Fibroblast of lung (primary cell): ENCODE data around the gene OR2A2.

ENCODE experiments used
- EZH2 ChIP-seq: IDR thresholded peaks from 2 replicates; pipeline ENCODE4 v1.5.1; 2012; ENCODE audit warnings: low read length, control low read depth, mild to moderate bottlenecking; ENCODE audit errors: missing control alignments
- TF ChIP-seq, protein P1 (sequence below), 2 donors: IDR thresholded peaks in 1 of 2; conservative IDR thresholded peaks in 1 of 2; 1 replicate in 1 of 2; 2 replicates in 1 of 2; pipeline ENCODE4 v1.5.1; 2011 to 2012; ENCODE audit warnings: low read length in 2 of 2, control low read depth in 1 of 2, inconsistent platforms in 1 of 2, low read depth in 1 of 2, mild to moderate bottlenecking in 1 of 2

DNA sequence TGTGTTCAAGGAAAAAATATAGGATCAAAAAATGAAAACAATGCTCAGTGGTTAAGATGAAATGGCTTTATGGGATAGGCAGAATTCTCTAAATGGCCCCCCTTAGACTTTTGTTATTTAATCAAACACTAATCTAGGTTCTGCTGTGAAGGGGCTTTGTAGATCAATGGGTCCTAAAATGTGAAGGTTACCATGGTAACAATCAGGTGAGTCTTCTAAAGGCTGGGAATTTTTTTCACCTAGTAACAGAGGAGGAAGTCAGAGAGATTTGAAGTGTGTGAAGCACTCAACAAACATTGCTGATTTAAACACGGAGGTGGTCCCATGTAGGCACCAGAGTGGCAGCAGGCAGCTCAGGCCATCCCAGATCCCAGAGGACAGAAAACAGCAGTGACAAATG lies 24.7 kb downstream of the OR2A2 start:
- TF ChIP-seq, protein P1, sequence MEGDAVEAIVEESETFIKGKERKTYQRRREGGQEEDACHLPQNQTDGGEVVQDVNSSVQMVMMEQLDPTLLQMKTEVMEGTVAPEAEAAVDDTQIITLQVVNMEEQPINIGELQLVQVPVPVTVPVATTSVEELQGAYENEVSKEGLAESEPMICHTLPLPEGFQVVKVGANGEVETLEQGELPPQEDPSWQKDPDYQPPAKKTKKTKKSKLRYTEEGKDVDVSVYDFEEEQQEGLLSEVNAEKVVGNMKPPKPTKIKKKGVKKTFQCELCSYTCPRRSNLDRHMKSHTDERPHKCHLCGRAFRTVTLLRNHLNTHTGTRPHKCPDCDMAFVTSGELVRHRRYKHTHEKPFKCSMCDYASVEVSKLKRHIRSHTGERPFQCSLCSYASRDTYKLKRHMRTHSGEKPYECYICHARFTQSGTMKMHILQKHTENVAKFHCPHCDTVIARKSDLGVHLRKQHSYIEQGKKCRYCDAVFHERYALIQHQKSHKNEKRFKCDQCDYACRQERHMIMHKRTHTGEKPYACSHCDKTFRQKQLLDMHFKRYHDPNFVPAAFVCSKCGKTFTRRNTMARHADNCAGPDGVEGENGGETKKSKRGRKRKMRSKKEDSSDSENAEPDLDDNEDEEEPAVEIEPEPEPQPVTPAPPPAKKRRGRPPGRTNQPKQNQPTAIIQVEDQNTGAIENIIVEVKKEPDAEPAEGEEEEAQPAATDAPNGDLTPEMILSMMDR (conservative IDR thresholded peaks at IDR 0.05 in 1 of 2, IDR thresholded peaks at IDR 0.05 in 1 of 2; ENCODE audit: low read depth in 1 of 2, low read length in 2 of 2) = no peak
- no peak for TF ChIP-seq EZH2
